Measurements from ENCODE around the gene NTRK1.

Gene NTRK1

GRCh38 chr1:156856282-156856785, 4.3 kb upstream of the NTRK1 start:
- H3K4me3 ChIP-seq (ENCODE audit: low read length), result no peak overlapping the region
- TF ChIP-seq CTCF (IDR thresholded peaks at IDR 0.05; ENCODE audit: insufficient read depth, low read depth, low read length, missing control alignments), result no peak
- DNase-seq (ENCODE audit: low read depth), result no peak

- DNase-seq (ENCODE audit: low read depth), result no peak
- no peak for TF ChIP-seq CTCF (IDR thresholded peaks at IDR 0.05; ENCODE audit: insufficient read depth, low read depth, low read length, missing control alignments)
- H3K4me3 ChIP-seq (ENCODE audit: low read length), result no peak overlapping the region
These were observed 3.1 kb upstream of the NTRK1 start for GRCh38 chr1:156857532-156857931.

GRCh38 chr1:156858555-156858956, 2.1 kb upstream of the NTRK1 start:
- TF ChIP-seq CTCF (IDR thresholded peaks at IDR 0.05; ENCODE audit: insufficient read depth, low read depth, low read length, missing control alignments), result no peak
- H3K4me3 ChIP-seq (ENCODE audit: low read length), result no peak overlapping the region
- no peak for DNase-seq (ENCODE audit: low read depth)

- TF ChIP-seq CTCF (IDR thresholded peaks at IDR 0.05; ENCODE audit: insufficient read depth, low read depth, low read length, missing control alignments), result no peak
- no peak for DNase-seq (ENCODE audit: low read depth)
- H3K4me3 ChIP-seq (ENCODE audit: low read length), result peak within 1 kb of the TSS; percentile 14
These were observed 1.6 kb upstream of the NTRK1 start, which contains the start of gene INSRR for GRCh38 chr1:156858959-156859522. Gene INSRR (minus strand): TSS chr1:156859117. CDS start chr1:156858621, 496 bp downstream.

GRCh38 chr1:156859523-156860112, 1.0 kb upstream of the NTRK1 start:
- TF ChIP-seq CTCF (IDR thresholded peaks at IDR 0.05; ENCODE audit: insufficient read depth, low read depth, low read length, missing control alignments), result no peak
- peak; percentile 29 for DNase-seq (ENCODE audit: low read depth)
- H3K4me3 ChIP-seq (ENCODE audit: low read length), result peak overlapping the region; percentile 14

- peak overlapping the region; percentile 14 for H3K4me3 ChIP-seq (ENCODE audit: low read length)
- TF ChIP-seq CTCF (IDR thresholded peaks at IDR 0.05; ENCODE audit: insufficient read depth, low read depth, low read length, missing control alignments), result peak; percentile 73
- peak; percentile 42 for DNase-seq (ENCODE audit: low read depth)
These were observed 495 bp upstream of the NTRK1 start for GRCh38 chr1:156860113-156860627.
